Measurements from ENCODE around the gene OR10A7.
A peak's percentile ranks its signal among the peaks of the same experiment; 100 is the strongest.
"Not testable (repeated sequence)": the region's sequence is repeated elsewhere in the genome, so short reads cannot be mapped to it uniquely, and the experiment has no call there.

The OR10A7 gene, protein sequence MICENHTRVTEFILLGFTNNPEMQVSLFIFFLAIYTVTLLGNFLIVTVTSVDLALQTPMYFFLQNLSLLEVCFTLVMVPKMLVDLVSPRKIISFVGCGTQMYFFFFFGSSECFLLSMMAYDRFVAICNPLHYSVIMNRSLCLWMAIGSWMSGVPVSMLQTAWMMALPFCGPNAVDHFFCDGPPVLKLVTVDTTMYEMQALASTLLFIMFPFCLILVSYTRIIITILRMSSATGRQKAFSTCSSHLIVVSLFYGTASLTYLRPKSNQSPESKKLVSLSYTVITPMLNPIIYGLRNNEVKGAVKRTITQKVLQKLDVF

DNA sequence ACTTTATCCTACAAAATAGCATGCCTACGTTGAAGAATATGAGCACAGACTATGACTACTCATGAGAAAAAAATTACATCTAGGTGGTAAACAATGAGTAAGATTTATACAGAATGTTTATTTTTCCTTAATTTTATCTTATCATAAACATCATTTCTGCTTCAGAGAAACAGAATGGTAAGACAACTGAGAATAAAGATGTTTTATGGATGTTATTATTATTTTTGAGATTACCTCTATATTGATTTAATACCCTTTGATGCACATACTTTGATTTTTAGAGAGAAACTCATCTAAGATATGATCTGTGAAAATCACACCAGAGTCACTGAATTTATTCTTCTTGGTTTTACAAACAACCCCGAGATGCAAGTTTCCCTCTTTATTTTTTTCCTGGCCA is at the start of gene OR10A7:
Gene OR10A7 (plus strand): TSS at position 301 of the 400 bp plus-strand sequence. CDS start 0 bp downstream, at position 301.
- DNase-seq, result no peak

DNA sequence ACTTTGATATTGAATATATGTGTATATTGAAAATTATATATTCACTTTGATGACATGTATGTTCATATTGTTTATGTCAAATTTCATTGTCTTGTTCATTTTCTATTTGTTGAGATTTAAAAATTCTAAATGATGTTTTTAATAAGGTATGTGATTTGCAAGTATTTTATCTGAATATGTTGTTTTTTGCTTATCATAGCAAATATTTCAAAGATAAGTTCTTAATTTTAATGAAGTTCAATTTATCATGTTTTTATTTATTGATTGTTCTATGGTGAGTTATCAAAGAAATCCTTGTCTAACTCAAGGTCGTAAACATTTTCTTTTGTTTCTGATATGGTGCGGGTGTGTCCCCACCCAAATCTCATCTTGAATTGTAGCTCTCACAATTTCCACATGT is 49.4 kb upstream of the OR10A7 start:
- DNase-seq, result no peak

DNA sequence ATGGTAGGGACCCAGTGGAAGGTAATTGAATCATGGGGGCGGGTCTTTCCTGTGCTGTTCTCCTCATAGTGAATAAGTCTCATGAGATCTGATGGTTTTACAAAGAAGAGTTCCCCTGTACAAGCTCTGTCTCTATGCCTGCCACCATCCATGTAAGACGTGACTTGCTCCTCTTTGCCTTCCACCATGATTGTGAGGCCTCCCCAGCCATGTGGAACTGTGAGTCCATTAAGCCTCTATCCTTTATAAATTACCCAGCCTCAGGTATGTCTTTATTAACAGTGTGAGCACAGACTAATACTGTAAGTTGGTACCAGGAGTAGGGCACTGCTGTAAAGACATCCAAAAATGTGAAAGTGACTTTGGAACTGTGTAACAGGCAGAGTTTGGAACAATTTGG is 49.0 kb upstream of the OR10A7 start:
- DNase-seq, result not testable (repeated sequence)

DNA sequence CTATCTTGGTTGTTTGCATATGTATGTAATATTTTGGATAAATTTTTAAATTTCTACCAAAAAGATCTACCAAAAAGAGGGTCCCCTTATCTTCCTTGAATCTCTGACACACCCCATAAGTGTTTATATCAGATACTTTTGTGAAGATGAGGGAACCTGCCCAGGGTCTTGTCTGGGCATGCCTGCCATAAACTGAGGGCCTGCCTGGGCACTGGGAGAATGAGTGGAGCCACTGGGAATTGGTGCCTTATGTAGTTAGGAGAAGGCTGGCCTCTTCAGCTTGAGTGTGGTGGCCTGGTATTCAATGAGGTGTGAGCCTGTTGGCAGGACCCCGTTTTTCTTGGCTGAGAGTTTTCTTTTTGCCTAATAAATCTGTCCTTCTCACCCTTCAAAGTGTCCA is 48.1 kb upstream of the OR10A7 start:
- DNase-seq, result no peak

DNA sequence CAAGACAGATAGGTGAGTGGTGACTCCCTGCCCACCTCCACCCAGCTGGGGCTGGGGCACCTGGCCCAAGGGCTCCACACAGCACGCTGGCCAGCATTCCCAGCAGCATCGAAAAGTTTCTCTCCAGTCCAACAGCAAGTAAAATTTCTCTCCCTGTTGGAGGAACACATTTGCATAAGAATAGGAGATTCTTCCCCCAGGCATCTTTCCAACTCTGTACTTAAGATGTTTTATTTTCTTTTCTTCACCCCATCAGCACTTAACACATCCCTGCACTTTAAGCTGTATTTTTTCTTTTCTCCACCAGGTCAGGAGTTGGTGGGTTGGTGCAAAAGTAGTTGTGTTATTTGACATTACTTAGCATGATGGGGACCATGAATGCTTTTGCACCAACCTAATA is 47.4 kb upstream of the OR10A7 start:
- DNase-seq, result no peak

DNA sequence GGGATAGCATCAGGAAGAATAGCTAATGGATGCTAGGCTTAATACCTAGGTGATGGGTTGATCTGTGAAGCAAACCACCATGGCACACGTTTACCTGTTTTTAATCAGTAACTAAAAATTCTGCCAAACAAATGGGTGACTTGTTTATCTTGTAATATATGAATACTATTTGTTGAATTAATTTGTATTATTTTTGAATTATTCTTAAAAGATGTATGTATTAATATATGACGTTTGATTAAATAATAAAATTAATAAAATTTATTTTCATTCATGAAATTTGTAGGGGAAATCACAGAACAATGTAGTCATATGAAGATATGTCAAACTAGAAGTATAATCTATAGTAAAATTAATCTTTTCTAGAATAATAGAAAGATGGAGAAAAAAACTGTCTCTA is 32.3 kb upstream of the OR10A7 start:
- no peak for DNase-seq

DNA sequence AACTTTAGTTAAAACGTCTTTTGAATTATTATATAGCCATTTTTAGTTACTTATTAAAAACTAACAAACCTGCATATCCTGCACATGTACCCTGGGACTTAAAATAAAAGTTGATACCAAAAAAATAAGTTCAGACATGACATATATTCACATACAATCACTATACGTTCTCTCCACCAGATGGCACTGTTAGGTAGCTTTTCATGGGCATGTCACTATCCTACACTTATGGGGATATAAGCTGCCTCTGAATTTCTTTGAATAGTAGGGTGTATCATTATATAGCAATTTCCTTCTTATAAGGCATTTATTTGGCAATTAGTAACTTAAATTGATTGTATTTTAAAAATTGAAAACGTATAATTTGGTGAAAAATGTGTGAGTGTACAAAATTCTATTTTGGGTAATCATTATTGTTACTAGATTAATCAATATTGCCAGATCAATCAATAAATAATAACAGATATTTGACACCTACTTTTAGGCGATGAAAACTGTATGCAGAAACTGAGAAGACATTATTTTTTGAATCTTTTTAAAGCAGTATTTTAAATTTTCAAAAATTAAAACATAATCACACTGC is 31.8 kb upstream of the OR10A7 start:
- peak; percentile 23 for DNase-seq

DNA sequence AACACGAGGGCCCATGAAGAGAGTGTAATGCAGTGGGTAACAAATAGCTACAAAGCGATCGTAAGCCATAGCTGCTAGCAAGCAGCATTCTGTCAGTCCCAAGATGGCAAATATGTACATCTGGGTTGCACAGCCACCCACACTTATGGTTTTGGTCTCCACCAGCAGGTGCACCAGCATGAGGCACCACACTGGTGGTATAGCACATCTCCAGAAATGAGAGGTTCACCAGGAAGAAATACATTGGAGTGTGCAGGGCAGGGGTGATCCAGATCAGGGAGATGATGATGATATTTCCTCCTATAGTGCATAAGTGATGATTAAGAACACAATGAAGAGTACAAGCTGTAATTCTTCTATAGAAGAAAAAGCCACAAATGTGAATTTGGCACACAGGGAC is 26.4 kb upstream of the OR10A7 start:
- no peak for DNase-seq

DNA sequence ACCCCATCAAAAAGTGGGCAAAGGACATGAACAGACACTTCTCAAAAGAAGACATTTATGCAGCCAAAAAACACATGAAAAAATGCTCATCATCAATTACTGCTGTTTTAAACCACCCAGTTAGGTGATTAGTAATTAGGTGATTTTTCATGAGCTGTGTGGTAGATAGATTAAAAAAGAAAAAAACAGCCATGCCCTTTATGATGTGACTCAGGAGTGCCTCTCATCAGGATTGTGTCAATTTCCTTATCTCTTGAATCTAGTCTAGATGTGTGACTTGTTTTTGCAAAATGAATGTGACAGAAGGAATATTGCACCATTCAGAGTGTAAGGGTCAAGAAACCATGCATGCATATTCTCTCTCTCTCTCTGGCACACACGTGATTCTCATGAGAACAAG is 5.7 kb downstream of the OR10A7 start:
- DNase-seq, result no peak

DNA sequence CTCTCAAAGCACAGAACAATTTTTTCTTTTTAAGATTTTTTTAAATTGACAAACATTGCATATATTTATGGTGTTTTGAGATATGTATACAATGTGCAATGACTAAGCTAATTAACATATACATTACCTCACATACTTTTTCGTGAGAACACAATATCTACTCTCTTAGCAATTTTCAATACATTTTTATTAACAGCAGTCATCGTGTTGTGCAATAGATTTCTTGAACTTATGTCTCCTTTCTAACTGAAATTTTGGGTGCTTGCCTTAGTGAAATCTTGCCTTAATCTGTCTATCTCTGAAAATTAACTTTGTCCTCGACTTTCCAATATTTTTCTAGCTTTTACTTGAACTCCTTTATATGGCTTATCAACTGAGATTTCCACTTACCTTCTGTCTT is 6.8 kb downstream of the OR10A7 start:
- DNase-seq, result no peak

DNA sequence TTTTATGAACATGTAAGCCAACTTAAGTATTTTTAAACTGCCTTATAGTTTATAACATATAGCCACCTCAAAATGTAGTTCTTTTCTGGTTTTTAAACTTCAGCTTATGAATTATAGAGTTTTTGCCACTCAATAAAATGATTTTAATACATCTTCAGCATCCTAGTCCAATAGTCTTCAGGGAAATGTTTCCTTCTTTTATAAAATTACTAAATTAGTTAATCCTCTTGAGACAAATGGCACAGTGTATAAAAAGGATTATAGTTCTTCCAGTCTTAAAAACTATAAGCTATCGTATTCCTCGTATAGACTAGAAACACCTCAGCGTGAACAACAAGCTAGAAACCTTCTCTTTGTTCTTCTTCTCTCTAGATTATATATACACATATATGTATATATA is 23.5 kb downstream of the OR10A7 start, which contains the start of gene OR6C74:
Gene OR6C74 (plus strand): TSS at position 301 of the 400 bp plus-strand sequence. CDS start 2,679 bp downstream, outside the sequence.
- DNase-seq, result no peak

DNA sequence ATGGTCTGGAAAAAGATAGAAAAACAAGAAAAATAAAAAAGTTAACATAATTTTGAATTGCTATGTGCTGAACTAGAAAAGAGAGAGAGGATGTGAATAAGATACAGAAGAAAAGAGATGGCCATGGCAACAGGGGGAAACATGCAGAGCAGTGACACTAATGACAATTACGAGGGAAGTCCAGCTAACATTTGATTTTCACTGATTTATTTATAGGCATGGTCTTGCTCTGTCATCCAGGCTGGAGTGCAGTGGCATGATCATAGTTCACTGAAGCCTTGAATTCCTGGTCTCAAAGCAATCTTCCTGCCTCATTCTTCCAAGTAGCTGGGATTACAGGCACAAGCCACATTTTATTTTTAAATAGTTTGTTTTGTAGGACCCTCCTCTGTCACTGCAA is 25.3 kb downstream of the OR10A7 start:
- no peak for DNase-seq

DNA sequence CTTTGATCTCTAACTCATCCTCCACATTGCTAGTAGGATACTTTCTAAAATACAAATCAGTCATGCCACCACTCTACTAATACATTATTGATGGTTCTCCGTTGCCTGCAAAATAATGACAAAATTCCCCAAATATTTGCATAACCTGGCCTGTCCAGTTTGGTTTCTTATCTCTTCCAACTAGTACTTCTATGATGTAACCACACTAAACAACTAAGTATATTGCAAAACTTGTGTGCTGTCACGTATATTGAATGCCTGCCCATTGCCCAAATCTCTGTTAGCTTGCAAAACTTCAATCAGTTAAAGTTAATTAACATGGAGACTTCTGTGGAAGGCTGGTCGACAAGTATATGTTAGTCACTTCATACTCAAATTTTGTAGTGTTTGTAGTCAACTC is 30.1 kb downstream of the OR10A7 start:
- no peak for DNase-seq

DNA sequence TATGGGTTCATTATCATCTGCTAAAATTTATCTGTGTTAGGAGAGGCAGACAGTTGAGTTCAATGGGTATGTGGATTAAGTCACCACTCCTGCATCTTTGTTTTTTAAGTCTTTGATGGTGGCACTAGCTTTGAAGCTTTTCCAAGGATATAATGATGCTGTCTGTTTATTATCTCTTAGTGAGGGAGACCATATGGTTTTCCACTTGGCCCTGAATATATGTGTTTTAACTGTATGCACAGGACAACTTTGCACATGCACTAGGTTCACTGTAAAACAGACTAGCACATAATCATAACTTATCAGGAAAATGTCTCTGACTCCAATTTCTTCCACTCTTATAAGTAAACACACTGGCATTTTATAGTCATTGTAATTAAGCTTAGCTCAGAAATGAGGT is 32.5 kb downstream of the OR10A7 start:
- DNase-seq, result no peak

DNA sequence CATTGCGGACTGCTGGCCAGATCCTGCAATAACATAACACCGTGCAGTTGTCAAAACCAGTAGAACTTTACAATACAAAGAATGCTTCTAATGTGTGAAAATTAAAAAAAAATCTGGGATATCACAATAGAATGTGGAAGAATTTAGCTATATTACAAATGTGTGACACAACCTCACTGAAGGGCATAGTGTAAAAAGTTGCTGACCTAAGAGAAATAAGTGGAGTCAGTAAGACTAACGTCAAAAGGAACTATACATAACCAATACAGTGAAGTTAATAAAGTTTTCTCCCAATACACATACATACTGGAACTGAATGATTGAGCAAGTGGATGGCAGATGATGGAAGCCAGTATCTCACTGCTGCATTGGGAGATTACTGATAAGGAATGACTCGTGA is 36.0 kb downstream of the OR10A7 start:
- no peak for DNase-seq

DNA sequence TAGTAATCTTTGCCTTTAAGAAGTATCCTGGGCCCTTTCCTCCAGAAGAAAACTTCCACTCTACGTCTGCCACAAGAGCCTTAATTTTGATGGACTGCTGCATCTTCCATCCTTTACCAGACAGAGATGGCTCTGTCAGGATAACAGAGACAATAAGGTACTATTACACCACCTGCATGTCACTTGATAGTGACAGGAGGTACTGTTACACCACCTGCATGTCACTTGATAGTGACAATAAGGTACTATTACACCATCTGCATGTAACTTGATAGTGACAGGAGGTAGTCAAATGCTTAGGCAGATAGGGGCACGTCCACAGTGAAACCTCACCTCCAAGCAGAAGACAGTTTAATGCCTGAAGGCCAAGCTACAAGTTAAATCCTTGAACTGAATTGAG is 37.5 kb downstream of the OR10A7 start:
- no peak for DNase-seq
